Psoas muscle (tissue), 8 donors: ENCODE measurements around the gene ETS1. TPM values are rescaled to one million over a fixed set of nuclear protein-coding genes. Genes with fewer than 3 reads are reported as not detected.

Experiments used
- ATAC-seq, 4 donors: fragments of 200-7000 bp; cut with Tn5 transposase; one replicate each; pipeline ENCODE4 v1.9.1; 2020; ENCODE audit warnings: moderate library complexity in 3 of 4, mild to moderate bottlenecking in 2 of 4
- DNase-seq, 2 donors: peaks; one replicate each; pipeline ENCODE4 v3.0.0-alpha.2; 2020
- H3K27ac ChIP-seq: fragments of 200-600 bp; one replicate; pipeline ENCODE4 v1.8.0; 2022
- H3K27me3 ChIP-seq, 3 donors: fragments of 200-600 bp in 1 of 3; one replicate each; pipeline versions ENCODE4 v1.6.1 to v1.8.0; 2013 to 2022; ENCODE audit warnings: low read length in 2 of 3, mild to moderate bottlenecking in 2 of 3, moderate library complexity in 1 of 3; ENCODE audit not compliant: insufficient read depth in 3 of 3
- H3K36me3 ChIP-seq, 2 donors: fragments of 200-600 bp in 1 of 2; one replicate each; pipeline versions ENCODE4 v1.6.1 to v1.8.0; 2013 to 2022; ENCODE audit warnings: low read depth in 1 of 2, mild to moderate bottlenecking in 1 of 2, moderate library complexity in 1 of 2; ENCODE audit not compliant: insufficient read depth in 1 of 2
- H3K4me1 ChIP-seq: fragments of 200-600 bp; one replicate; pipeline ENCODE4 v1.8.0; 2022
- H3K4me3 ChIP-seq: fragments of 200-600 bp; one replicate; pipeline ENCODE4 v1.8.0; 2022; ENCODE audit warnings: mild to moderate bottlenecking
- H3K9me3 ChIP-seq: fragments of 200-600 bp; one replicate; pipeline ENCODE4 v1.8.0; 2022
- WGBS, 3 donors: extraction: QIAGEN DNeasy Blood & Tissue Kit; methylation state at CpG; one replicate each; pipeline versions ENCODE4 v1.1.6 to v1.1.7; 2013; 5-methylcytosine and 5-hydroxymethylcytosine counted together
- intact Hi-C, 2 donors: fragments of 100-400 bp; cut with DNase I; formaldehyde crosslinking; loops; one replicate each; pipeline versions ENCODE4 v1.11.0 to v1.14.2; 2022
- polyA plus RNA-seq, 3 donors: library from polyadenylated mRNA; stranded (reverse); fragments of 200-250 nt; gene quantifications; one replicate each; pipeline ENCODE4 v1.2.3, GENCODE V29; 2013
- total RNA-seq, 4 donors: library from RNA; stranded (reverse); fragmentation: NEBNext Ultra II Directional in 2 of 4; extraction: Animal tissue kit (Norgen Biotek cat#: 25700) in 2 of 4; gene quantifications; one replicate each; pipeline versions ENCODE4 v1.2.1 to v1.2.4, GENCODE V29; 2021 to 2023
- TF ChIP-seq, protein P1 (sequence below): fragments of 200-600 bp; IDR thresholded peaks from one replicate; pipeline ENCODE4 v1.8.0; 2022; ENCODE audit warnings: antibody characterized with exemption
- donor health status: healthy with polysubstance abuse.
- donor health status: DM: no; HTN: no; CAD: no; lungs with moderate emphysema.
- donor health status: Bipolar disorder and iron deficiency.
- donor health status: healthy.
- donor health status: DM: yes; HTN: yes; CAD: no.
- donor health status: DM: no; HTN: no; CAD: no.
- donor health status: DM: no; HTN: no; CAD: no.
- donor health status: DM: yes; HTN: yes; CAD: no.

The ETS1 gene
- total and polyA plus RNA-seq, 7 donors, result 8.5 to 32.4 (median 19.3) TPM

DNA sequence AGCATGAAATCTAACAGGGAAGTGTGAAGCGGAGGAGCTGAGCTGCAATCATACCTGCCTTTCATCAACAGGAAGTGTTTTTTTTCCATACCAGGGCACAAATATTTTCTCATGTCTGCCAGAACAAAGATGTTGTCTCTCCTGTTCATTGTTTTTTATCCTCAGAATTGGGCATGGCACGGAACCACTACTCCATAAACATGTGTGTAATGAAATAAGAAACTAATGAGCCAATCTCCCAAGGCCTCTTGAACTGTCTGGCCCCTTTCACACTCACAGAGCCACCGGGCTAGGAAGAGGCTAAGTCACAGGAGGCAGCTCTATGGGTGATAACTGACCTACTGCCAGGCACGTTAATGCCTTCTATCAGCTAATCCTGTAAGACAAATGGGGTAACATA is 124.4 kb downstream of the ETS1 start:
- 72 to 78% (median 77%) methylated on average over 4 of the region's 4 CpGs for WGBS, 3 donors
- DNase-seq, result no peak
- H3K27ac ChIP-seq, result peak overlapping the region; percentile 33
- peaks cover 16 to 44% of the 10 kb centered on the region in 2 donors for H3K36me3 ChIP-seq
- intact Hi-C loops, result loop anchor here in 1 of 2 donors (10.0 kb wide), 2 partner anchors 58 to 168 kb away; no protein-coding TSS in a partner anchor
- peaks cover 12% of the 10 kb centered on the region for H3K4me1 ChIP-seq
- no peaks in the 10 kb centered on the region for H3K27me3 ChIP-seq
- ATAC-seq, result no peak
- no peak overlapping the region for H3K4me3 ChIP-seq
- TF ChIP-seq, protein P1, sequence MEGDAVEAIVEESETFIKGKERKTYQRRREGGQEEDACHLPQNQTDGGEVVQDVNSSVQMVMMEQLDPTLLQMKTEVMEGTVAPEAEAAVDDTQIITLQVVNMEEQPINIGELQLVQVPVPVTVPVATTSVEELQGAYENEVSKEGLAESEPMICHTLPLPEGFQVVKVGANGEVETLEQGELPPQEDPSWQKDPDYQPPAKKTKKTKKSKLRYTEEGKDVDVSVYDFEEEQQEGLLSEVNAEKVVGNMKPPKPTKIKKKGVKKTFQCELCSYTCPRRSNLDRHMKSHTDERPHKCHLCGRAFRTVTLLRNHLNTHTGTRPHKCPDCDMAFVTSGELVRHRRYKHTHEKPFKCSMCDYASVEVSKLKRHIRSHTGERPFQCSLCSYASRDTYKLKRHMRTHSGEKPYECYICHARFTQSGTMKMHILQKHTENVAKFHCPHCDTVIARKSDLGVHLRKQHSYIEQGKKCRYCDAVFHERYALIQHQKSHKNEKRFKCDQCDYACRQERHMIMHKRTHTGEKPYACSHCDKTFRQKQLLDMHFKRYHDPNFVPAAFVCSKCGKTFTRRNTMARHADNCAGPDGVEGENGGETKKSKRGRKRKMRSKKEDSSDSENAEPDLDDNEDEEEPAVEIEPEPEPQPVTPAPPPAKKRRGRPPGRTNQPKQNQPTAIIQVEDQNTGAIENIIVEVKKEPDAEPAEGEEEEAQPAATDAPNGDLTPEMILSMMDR, result no peak
- no peaks in the 10 kb centered on the region for H3K9me3 ChIP-seq

DNA sequence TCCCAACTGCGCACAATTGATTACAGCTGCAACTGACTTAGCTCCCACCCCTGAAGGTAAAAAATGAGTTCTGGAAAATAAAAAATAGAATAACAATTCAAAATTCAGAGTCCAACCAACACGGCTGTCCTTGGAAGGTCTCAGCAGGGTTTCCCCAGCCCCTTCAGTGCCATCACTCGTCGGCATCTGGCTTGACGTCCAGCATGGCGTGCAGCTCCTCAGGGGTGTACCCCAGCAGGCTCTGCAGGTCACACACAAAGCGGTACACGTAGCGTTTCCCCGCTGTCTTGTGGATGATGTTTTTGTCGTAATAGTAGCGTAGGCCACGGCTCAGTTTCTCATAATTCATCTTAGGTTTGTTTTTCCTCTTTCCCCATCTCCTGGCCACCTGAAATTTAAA is 125.2 kb downstream of the ETS1 start:
- Histone ChIP-seq H3K27me3 (no peaks in the 10 kb centered on the region), H3K4me1 (peaks cover 5% of the 10 kb centered on the region), H3K27ac (no peak overlapping the region), H3K36me3 (peaks cover 17 to 52% of the 10 kb centered on the region in 2 donors), H3K4me3 (no peak overlapping the region), H3K9me3 (no peaks in the 10 kb centered on the region)
- no peak for DNase-seq
- 93 to 96% (median 94%) methylated on average over 13 of the region's 13 CpGs for WGBS, 3 donors
- no peak for ATAC-seq
- intact Hi-C loops, result loop anchor here in 1 of 2 donors (10.0 kb wide), 2 partner anchors 57 to 167 kb away; no protein-coding TSS in a partner anchor
- TF ChIP-seq, protein P1, result no peak

DNA sequence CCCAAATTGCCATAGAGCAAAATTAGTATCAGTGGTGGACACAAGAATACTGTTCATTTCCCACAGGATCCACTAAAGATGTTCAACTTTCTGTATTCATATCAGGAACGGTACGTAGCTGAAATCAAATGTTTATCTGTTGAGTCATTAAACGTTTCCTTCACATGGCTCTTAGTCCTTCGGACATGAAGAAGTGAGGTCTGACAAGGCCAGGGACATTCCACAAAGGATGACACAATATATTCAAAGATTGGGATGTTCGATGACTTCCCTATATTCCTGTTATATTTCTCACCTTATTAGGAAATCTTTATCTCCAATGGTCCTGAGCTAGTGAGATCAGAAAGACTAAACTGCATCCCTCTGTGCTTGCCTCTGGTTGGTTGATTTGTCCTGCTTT is 129.0 kb downstream of the ETS1 start:
- Histone ChIP-seq H3K27ac (no peak overlapping the region), H3K4me1 (peaks cover 3% of the 10 kb centered on the region), H3K36me3 (peaks cover 17 to 41% of the 10 kb centered on the region in 2 donors), H3K4me3 (no peak overlapping the region), H3K9me3 (no peaks in the 10 kb centered on the region), H3K27me3 (no peaks in the 10 kb centered on the region)
- DNase-seq, result no peak
- WGBS, 3 donors, result 39 to 57% (median 43%) methylated on average over 5 of the region's 5 CpGs
- ATAC-seq, result peak in 2 of 4 donors; percentile 28 to 34
- intact Hi-C loops, result loop anchor here in 1 of 2 donors (10.0 kb wide), 1 partner anchor 164 kb away; no protein-coding TSS in a partner anchor
- TF ChIP-seq, protein P1, result no peak

DNA sequence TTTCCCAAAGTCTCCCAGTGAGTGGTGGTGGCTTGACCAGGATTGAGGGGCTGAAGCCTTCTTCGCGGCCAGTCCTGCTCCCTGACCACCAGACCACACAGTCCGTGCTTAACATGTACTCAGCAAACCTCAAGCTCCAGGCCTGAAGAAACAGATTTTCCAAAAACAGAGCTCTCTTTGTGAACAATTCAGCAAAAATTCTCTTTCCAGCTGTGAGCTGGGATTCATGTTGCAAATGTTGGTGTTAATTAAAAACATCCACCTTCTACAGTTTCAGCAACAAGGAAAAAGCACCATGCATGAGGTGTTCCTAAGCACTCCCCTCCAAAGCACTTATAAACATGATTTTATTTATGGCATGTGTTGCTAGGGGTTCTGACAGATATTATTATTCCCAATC is 129.5 kb downstream of the ETS1 start:
- Histone ChIP-seq H3K36me3 (peaks cover 17 to 39% of the 10 kb centered on the region in 2 donors), H3K27me3 (no peaks in the 10 kb centered on the region), H3K4me1 (peaks cover 7% of the 10 kb centered on the region), H3K9me3 (no peaks in the 10 kb centered on the region), H3K4me3 (no peak overlapping the region), H3K27ac (no peak overlapping the region)
- no peak for ATAC-seq
- TF ChIP-seq, protein P1, result no peak
- no peak for DNase-seq
- intact Hi-C loops, result loop anchor here in 1 of 2 donors (10.0 kb wide), 1 partner anchor 163 kb away; no protein-coding TSS in a partner anchor
- WGBS, 3 donors, result 86 to 96% (median 92%) methylated on average over 3 of the region's 3 CpGs
